ENCODE measurements around the gene CYS1.

DNA sequence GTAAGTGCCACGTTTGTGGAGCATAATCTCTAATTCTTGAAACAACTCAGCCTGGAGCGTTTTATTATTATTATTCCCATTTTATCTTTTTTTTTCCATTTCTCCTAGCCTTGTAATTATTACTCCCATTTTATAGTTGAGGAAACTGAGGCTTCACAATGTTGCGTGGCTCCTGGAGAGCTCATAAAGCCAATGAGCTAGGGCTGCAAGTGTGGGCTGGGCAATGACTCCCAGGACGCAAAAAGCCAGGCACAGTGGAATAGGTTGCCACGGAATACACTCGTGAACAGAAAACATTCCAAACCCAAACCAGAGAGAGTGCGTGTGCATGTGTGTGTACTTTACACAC, 50.4 kb downstream of the CYS1 start:
- TF ChIP-seq POLR2AphosphoS5 (IDR thresholded peaks at IDR 0.05; ENCODE audit: low read depth, low read length): no peak
- no peak for TF ChIP-seq TAF1 (IDR thresholded peaks at IDR 0.05; ENCODE audit: low read depth, low read length)
- no peak for TF ChIP-seq POLR2A (IDR thresholded peaks at IDR 0.05; ENCODE audit: low read depth, low read length)
- no peak for TF ChIP-seq SPI1 (IDR thresholded peaks at IDR 0.05; ENCODE audit: low read depth, low read length)

Data from GM12891 (cell line).